HG03139 (cell line): Measurements from ENCODE around the gene HPGDS.
"Not testable (repeated sequence)": the region's sequence is repeated elsewhere in the genome, so short reads cannot be mapped to it uniquely, and the experiment has no call there.

ENCODE experiments used
- ATAC-seq: cut with Tn5 transposase; IDR thresholded peaks from one replicate; pipeline ENCODE4 v1.9.1; 2021; ENCODE audit not compliant: unreplicated experiment

HPGDS gene

DNA sequence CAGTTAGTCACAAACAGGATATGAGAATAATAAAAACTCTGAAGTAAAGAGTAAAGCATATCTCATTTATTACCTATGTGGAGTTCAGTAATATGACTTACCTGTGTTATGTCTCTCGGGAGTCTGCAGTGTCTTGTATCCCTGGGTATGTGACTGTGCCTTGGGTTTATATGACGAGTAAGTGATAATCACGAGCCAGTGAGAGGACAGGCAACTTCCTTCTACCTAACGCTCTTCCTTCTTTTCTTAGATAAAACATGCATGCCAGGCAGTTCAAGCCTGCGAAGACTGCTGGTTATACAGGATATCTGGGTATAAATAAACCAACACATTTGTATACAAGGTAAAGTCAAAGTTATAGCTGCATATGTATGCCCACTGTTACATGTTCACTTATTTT, at the start of gene HPGDS:
TSS of gene HPGDS (minus strand) at position 143 of the 400 bp plus-strand sequence. CDS start 8,207 bp downstream, outside the sequence.
- ATAC-seq, result no peak

DNA sequence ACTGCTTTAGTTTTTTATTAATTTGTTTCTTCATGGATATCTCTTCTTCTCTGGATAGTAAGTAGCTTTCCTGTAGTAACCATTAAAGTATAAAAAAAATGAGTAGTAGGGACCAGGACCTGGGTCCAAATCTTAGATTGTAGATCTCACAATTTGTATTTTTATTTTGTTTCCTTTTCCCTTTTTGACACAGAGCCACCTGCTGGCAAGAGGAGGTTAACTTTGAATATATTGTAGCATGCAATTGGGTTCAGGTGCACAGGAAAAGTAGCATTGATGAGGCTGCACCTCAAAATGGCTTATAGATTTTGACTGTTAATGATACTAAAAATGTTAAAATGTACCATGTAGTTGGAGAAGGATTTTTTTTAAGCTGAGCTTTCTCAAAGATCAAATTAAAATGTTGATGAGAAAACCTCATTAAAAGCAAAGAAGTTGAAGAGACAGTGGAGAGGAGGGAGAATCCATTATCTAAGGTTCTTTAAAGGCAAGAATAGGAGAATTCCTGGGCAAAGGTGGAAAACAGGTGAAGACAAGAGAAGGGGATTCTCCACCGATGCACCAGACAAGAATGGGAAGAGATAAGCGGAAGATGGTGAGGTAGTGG, 48.3 kb upstream of the HPGDS start:
- ATAC-seq, result no peak

DNA sequence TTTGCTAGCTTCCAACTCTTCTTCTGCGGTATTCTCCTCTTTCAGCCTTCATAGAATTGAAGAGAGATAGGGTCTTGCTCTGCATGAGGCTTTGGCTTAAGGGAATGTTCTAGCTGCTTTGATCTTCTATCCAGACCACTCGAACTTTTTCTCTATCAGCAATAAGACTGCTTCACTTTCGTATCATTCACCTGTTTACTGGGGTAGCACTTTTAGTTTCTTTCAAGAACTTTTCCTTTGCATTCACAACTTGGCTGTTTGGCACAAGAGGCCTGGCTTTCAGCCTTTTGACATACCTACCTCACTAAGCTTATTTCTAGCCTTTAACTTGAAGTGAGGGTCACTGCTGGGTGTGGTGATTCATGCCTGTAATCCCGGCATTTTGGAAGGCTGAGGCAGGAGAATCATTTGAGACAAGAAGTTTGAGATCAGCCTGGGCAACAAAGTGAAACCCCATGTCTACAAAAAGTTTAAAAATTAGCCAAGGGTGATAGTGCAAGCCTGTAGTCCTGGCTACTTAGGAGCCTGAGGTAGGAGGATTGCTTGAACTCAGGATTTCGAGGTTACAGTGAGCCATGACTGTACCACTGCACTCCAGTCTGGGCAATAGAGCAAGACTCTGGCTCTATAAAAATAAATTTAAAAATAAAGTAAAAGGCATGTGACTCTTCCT, 47.1 kb upstream of the HPGDS start:
- ATAC-seq, result no peak

DNA sequence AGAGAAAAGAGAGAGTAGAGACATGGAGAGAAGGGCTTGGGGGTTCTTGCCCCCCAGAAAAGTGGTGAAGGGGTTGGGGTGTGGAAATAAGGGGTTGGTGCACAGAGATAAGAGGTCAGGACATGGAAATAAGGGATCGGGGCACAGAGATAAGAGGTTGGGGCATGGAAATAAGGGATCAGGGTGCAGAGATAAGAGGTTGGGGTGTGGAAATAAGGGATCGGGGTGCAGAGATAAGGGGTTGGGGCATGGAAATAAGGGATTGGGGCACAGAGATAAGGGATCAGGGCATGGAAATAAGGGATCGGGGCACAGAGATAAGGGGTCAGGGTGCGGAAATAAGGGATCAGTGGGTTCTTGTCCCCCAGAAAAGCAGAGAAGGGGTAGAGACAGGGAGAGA, 45.3 kb upstream of the HPGDS start:
- not testable (repeated sequence) for ATAC-seq

DNA sequence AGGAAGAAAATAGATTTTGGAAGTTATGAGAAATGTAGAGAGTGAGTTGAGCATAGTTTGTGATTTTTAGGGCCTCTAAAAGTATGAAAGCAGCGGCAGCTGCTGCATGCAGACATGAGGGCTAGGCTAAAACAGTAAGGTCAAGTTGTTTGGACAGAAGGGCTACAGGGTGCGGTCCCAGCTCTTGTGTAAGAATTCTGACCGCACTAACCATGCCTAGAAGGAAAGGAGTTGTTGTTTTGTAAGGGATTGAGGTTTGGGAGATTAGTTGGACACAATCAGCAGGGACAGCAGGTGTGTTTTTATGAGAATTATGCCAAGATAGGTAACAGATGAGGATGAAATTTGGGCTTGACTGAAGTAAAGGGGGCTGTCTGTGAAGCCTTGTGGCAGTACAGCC, 42.8 kb upstream of the HPGDS start:
- not testable (repeated sequence) for ATAC-seq

DNA sequence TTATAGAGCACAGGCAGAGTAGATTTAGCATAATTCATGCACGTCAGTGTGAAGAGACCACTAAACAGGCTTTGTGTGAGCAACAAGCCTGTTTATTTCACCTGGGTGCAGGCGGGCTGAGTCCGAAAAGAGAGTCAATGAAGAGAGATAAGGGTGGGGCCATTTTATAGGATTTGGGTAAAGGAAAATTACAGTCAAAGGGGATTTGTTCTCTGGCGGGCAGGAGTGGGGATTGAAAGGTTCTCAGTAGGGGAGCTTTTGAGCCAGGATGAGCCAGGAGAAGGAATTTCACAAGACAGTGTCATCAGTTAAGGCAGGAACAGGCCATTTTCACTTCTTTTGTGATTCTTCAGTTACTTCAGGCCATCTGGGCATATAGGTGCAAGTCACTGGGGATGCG, 40.3 kb upstream of the HPGDS start:
- ATAC-seq, result not testable (repeated sequence)

DNA sequence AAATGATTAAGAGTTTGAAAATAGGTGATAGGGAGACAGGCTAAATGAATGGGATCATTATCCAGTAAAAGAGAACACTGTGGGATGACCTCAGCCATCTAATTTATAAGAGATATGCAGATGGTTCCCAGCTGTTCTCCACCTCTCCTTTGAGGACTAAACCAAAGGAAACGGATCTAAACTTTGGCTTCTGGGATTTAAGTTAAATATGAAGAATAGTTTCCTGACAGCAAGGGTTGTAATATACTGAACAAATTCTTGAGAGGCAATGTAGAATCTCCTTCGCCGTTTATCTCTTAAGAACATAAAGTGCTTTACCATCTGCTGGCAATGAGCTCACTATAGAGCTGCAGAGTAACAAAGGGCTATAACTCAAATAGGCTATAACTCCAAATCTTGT, 35.4 kb upstream of the HPGDS start:
- ATAC-seq, result no peak

DNA sequence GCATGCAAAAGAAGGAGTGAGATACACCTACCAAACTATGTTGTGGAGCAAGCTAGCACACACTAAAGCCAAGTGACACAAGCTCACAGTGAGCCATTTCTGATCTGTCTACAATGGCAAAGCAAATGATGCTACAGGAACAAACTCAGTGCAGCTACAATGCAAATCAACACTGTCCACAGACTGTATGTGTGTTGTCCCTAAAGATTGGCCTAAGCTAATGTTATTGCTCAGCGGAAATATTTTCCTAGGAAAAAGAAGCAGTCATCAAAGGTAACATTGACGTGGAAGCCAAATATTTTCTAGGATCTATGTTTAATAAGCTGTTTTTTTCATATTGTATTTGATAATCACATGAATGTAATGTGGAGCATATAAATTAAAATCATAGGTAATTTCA, 34.7 kb upstream of the HPGDS start:
- ATAC-seq, result no peak

DNA sequence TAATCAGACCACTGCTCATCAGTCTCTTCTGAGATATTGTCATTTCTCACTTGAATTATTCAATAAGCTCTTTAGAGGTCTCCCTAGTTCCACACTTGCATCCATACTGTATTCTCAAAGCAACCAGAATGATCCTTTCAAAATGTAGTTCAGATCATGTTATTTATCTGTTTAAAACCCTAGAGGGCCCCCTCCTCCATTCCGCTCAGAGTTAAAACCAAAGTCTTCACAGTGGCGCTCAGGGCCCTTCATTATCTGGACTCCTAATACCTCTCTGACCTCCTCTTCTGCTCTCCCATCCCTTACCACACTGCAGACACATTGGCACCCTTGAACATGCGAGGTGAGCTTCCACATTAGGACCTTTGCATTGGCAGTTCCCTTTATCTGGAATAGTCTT, 32.7 kb upstream of the HPGDS start:
- ATAC-seq, result no peak

DNA sequence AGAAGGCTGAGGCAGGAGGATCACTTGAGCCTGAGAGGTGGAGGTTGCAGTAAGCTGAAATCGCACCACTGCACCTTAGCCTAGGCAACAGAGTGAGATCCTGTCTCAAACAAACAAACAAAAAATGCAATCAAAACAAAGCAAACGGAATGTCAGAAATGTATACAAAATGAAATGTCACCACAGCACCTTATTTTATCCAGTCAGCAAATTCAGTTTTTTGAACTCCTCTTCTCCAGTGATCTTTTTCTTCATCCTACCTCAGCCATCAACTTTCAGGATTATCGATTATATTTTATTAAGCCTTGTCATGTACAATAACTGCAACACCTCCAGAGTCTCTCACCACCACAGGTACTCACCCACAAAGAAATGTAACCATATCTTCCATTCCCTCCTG, 31.1 kb upstream of the HPGDS start:
- no peak for ATAC-seq

DNA sequence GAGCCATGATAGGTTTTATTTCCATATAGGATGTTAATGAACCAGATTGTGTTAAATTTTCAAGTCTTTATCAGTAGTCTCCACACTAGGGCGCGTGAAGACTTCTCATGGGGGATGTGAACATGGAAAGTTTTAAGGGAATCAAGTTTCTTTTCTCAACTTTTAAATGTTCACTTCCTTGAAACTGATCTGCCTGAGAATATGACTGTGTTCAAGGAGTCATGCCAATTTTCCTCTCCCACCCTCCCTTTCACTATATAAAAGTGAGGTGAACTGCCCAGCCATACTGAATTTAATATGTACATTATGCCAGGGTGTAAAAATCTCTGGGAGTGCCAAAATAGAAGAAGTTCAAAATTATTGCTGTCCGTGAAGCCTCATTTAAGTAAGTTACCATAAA, 30.4 kb upstream of the HPGDS start:
- ATAC-seq, result no peak

DNA sequence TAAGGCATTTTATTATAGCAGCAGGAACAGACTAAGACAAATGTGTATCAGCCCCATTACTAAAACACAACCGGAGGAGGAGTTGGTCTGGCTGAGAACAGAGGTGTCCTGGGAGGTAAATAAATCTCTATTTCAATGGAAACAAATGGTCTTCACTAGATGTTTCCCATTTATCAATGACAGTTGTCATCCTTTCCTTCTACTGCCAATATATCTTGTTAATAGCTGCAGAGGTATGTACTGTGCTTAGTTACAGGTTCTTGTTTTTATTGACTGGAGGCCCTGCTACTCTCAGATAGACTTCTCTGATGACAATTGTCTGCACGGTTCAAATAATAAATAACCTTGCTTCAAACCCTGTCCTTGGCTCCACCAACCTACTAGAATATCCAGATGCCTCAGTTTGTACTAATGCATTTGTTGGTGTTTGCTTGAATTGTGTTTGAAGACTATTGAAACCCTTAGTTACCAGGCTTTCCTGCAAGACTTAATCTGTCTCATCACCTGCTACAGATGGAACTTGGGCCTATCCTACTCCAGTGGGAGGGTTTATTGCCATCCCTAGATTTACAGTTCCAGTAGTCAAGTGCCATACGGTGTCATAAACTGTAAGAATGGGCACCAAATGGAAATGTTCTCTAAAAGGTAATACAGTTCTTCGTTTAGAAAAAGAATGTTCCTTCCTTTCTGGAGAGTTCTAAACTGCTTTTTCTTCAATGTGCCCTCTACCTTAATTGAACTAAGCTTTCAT, 29.8 kb upstream of the HPGDS start:
- no peak for ATAC-seq

DNA sequence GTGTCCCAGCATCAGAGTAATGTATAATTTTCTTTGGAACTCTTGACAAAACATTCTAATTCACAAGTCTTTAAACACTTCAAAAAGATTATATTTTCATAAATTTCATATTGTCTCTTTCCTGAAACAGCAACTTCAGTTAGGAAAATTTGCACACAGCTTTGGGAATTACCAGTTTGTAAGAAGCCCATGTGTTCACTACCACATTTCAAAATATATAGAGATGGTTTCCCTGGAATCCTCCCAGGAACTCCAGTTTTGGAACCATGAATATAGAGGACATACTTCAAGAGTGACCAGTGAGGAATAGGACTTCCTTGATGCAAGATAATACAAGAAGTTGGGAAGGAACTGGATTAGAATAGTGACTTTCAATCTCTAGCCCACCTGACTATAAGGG, 28.7 kb upstream of the HPGDS start:
- ATAC-seq, result no peak

DNA sequence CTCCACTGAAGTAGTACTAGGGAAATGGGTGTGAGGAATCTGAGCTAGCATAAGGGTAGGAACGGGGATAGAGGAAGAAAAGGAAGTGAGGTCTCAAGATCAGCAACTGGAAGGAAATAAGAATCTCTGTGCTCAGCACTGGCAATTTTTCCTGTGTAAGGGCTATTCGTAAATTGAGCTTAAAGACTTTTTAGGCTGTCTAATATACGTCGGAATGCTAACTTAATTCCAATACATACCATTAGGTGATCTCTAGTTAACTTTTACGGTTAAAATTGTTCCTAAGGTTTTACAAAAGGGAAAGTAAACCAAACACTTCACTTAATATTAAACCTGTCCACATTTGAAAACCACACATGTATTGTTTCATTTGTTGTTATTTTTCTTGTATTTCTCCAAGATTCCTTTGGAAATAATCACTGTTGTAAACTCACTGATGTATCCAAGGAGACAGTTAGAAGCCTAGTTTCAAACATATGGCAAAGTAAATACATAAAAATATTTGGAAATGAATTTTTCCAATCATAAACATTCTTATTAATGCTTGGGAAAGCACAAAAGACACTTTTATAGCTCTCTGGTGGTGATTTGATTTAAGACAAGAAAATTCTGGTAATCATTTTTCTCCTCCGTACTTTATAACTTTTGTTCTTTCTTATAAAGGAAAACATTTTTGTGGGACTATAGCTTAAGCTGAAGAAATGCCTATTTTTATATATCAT, 28.1 kb upstream of the HPGDS start:
- no peak for ATAC-seq

DNA sequence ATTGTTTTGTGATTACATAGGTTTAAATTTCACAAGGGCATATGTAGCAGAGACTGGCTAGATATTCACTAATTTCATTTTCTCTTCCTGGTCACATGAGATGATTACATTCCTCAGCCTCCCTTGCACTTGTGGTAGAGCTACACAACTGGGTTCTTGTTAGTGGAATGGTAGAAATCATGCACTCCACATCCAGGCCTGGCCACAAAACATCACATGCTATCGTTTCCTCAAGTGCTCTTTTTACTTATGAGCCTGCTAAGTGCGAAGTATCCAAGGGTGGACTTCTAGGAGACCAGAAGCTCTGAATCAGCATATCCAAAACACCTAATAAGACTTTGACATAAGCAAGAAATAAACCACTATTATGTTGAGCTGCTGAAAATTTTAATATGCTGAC, 26.4 kb upstream of the HPGDS start:
- no peak for ATAC-seq

DNA sequence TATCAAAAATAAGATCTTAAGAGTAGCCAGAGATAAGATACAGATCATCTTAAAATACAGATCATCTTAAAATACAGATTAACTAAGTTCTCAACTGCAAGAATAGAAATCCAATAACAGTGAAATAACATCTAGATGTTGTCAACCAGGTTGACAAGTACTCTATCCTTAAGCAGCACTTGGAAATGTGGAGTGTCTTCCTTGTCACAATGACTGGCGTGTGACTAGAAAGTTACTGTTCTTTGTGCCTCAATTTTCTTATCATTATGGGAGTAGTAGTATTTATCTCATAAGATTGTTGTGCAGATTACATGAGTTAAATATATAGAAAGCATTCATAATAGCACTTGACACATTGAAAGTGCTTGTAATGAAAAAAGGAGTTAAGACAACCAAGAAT, 25.8 kb upstream of the HPGDS start:
- ATAC-seq, result no peak

DNA sequence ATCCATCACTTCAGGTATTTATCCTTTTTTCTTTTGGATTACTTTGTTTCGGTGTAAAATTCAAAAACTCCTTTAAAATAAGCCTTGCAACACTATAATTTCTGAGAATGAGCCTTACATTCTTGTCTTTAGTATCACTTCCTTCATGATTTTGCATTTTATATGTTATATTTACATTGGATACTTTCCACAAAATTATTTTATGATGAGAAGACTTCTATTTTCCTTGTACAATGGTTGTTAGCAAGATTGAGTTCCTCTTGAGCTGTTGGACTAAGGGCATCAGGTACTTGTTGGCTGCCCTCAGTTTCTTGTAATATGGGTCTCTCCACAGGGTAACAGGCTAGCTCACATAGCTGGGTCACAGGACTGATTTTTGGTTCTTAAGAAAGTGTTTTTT, 22.7 kb upstream of the HPGDS start:
- ATAC-seq, result no peak

DNA sequence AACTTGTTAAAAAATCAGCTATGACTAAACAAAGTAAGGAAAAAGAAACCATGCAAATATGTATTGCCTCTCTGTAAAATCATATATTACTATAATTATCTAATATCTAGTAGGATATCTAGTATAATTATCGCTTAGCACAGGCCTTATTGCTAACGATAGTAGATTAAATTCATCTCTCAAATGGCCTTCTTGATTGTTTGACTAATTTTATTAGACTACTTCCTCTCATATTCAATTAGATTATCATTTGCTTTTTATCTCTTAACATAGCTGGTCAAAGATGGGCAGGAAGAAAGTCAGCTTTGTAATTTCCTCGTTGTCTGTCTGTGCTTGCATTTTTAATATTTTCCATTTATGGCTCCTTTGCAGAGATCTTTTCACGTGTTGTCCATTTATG, 21.9 kb upstream of the HPGDS start:
- no peak for ATAC-seq

DNA sequence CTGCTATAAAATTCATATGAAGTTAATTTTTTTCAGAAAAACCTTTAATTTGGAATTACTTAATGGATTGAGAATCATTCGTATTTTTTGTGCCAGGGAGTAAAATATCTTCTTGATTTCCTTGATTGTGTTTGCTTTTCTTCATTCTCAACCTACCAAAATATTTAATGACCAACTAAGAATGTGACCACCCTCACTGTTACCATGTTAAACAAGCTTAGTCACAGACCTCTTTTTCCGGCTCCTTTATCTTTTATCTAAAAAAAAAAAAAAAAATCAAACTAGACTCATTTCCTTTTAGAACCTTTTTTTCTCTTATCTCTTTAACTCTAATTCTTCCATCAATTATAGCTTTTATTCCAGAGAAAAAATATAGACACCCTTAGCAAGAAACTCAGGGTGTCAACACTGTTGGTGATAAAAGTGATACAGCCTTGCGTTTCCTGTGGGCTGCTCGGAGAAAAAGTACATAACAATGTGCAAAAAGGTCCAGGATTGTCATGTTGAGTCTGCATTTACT, 20.6 kb upstream of the HPGDS start:
- ATAC-seq, result no peak

DNA sequence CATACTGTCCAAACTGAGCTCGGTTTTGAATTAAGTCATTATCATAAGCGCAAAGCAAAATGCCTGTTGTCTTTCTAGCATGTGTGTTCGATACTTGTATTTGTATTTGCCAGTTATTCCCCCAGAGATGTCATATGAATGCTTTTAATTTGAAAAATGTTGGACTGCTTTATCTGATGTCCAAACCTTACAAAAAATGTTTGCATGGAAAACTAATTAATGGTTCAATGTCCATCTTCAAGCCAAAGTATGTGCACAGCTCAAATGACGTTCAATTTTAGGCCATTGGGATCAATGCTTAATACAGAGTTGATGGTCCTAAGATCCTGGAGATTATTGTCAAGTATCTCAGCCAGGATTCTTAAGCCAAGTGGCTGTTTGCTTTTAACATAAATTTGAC, 17.2 kb upstream of the HPGDS start:
- no peak for ATAC-seq

DNA sequence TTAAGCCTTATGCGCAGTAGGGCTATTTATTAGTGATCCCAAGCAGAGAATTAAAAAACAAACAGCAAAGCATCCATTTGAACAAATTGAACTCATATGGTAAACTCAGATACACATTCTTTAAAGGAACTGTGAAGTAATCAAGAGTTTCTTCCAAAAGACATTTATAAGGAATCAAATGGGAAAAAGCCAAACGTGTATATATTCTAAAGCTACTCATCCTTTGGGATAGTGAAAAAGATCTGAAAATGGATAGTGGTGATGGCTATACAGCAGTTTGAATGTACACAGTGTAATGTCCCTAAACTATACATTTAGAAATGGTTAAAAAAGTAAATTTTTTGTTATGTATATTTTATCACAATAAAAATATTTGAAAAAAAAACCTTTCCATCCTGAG, 16.6 kb upstream of the HPGDS start:
- no peak for ATAC-seq
